GM13976 (cell line): ENCODE data around the gene C17orf114.

ENCODE experiments used
- DNase-seq: peaks from one replicate; pipeline ENCODE4 v3.0.0; 2012; ENCODE audit warnings: low spot score
- CTCF ChIP-seq: IDR thresholded peaks from 2 replicates; pipeline ENCODE4 v1.5.1; 2012; ENCODE audit warnings: borderline replicate concordance, mild to moderate bottlenecking; ENCODE audit not compliant: insufficient read depth; ENCODE audit errors: extremely low read depth, missing control alignments, control extremely low read depth
- in situ Hi-C: fragments of 300-500 bp; cut with MboI; formaldehyde crosslinking; loops from one replicate; pipeline ENCODE4 v1.12.0; 2022; ENCODE audit warnings: low sequenced_read_pairs, mixed read lengths, inconsistent platforms; ENCODE audit not compliant: unreplicated experiment

C17orf114 gene

GRCh38 chr17:4843321-4844000 is 41.3 kb upstream of the C17orf114 start:
- TF ChIP-seq CTCF: no peak
- no peak for DNase-seq
- in situ Hi-C loops: no loop called here

- TF ChIP-seq CTCF: no peak
- no peak for DNase-seq
- in situ Hi-C loops: no loop called here
Observed at GRCh38 chr17:4842376-4842775, 40.2 kb upstream of the C17orf114 start.

- TF ChIP-seq CTCF: no peak
- no peak for DNase-seq
- in situ Hi-C loops: no loop called here
Observed at GRCh38 chr17:4840893-4841242, 38.7 kb upstream of the C17orf114 start.

GRCh38 chr17:4839965-4840892 is 38.1 kb upstream of the C17orf114 start:
- in situ Hi-C loops: no loop called here
- no peak for TF ChIP-seq CTCF
- no peak for DNase-seq

GRCh38 chr17:4839221-4839620 is 37.1 kb upstream of the C17orf114 start:
- no peak for TF ChIP-seq CTCF
- in situ Hi-C loops: no loop called here
- DNase-seq: no peak

- in situ Hi-C loops: no loop called here
- DNase-seq: no peak
- TF ChIP-seq CTCF: no peak
Observed at GRCh38 chr17:4838309-4838785, 36.2 kb upstream of the C17orf114 start.
